OCI-LY7 (cell line): ENCODE data around the gene EPHB4.

Source experiments
- CTCF ChIP-seq: fragments of 200-600 bp; sonication (generic); conservative IDR thresholded peaks from 2 replicates; pipeline ENCODE4 v1.5.1; 2014; ENCODE audit warnings: mild to moderate bottlenecking, antibody characterized with exemption, low read length, moderate library complexity, mixed read lengths
- EZH2phosphoT487 ChIP-seq: fragments of 200-600 bp; sonication (generic); IDR thresholded peaks from 2 replicates; pipeline ENCODE4 v1.6.1; 2018; ENCODE audit warnings: low read depth, borderline replicate concordance, mild to moderate bottlenecking, mixed run types, antibody characterized with exemption, low read length, moderate library complexity, mixed read lengths

GRCh38 chr7:100829150-100829716 is 1.9 kb upstream of the EPHB4 start:
- TF ChIP-seq CTCF, result no peak
- no peak for TF ChIP-seq EZH2phosphoT487
